HEK293T (cell line): ENCODE data around the gene LRRTM3.

Source experiments
- ARNT ChIP-seq: fragments of 450-650 bp; IDR thresholded peaks from 2 replicates; pipeline ENCODE4 v1.6.1; 2017; ENCODE audit warnings: mild to moderate bottlenecking
- ELF4 ChIP-seq: fragments of 450-650 bp; IDR thresholded peaks from 2 replicates; pipeline ENCODE4 v1.6.1; 2017; ENCODE audit warnings: antibody characterized with exemption
- FOXA1 ChIP-seq: fragments of 450-650 bp; IDR thresholded peaks from 2 replicates; pipeline ENCODE4 v1.6.1; 2016; ENCODE audit warnings: mild to moderate bottlenecking
- FOXM1 ChIP-seq: fragments of 450-650 bp; IDR thresholded peaks from 2 replicates; pipeline ENCODE4 v1.6.1; 2017; ENCODE audit warnings: mild to moderate bottlenecking, borderline replicate concordance
- L3MBTL2 ChIP-seq: fragments of 450-650 bp; conservative IDR thresholded peaks from 2 replicates; pipeline ENCODE4 v1.6.1; 2016; ENCODE audit warnings: mild to moderate bottlenecking
- SP1 ChIP-seq: fragments of 450-650 bp; IDR thresholded peaks from 2 replicates; pipeline ENCODE4 v1.6.1; 2017
- SUZ12 ChIP-seq: fragments of 450-650 bp; IDR thresholded peaks from 2 replicates; pipeline ENCODE4 v1.6.1; 2016; ENCODE audit warnings: mild to moderate bottlenecking
- TARDBP ChIP-seq: fragments of 450-650 bp; IDR thresholded peaks from 2 replicates; pipeline ENCODE4 v1.6.1; 2016

GRCh38 chr10:66931340-66931948, 5.6 kb downstream of the LRRTM3 start:
- TF ChIP-seq ARNT (no peak), L3MBTL2 (no peak), FOXA1 (no peak), FOXM1 (no peak), SP1 (no peak), ELF4 (no peak), SUZ12 (no peak), TARDBP (no peak)
